ENCODE measurements around the gene C11orf58.

The C11orf58 gene

DNA sequence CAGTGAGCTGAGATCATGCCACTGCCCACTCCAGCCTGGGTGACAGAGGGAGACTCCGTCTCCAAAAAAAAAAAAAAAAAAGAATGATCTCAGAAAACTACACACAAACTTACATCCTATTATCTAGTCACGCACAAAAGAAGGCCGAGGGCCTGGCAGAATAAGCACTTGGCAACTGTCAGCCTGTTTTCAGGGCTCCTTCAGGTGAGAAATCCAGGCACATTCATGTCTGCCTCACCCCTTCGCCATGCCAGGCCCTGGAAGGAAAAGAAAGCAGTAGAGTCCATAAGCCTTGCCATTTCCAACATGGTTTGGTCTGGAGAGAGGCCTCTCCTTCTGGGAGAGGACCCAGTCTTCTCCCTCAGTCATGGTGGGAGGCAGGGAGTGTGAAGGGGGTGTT is 30.9 kb downstream of the C11orf58 start:
- DNase-seq = no peak

- no peak for DNase-seq
Observed at GRCh38 chr11:16770016-16770415, 31.6 kb downstream of the C11orf58 start.

GRCh38 chr11:16771350-16772140 is 33.1 kb downstream of the C11orf58 start:
- DNase-seq = no peak

DNA sequence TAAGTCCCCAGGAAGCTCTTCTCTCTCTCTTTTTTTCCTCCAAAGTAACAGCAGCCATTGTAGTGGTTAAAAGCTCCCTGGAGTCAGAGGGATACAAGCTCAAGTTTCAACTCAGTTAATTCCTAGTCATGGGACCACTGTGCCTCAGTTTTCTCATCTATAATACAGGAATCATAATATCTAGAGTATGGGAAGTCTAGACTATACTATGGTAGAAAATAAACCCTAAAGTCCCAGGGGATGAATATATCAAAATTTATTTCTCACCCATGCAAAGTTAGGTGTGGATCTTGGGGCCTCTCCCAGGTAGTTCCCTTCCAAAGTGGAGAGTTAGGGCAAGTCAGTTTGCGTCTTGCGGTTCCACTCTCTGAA is 33.7 kb downstream of the C11orf58 start:
- DNase-seq = no peak

GRCh38 chr11:16773981-16774935 is 35.8 kb downstream of the C11orf58 start:
- DNase-seq = no peak

DNA sequence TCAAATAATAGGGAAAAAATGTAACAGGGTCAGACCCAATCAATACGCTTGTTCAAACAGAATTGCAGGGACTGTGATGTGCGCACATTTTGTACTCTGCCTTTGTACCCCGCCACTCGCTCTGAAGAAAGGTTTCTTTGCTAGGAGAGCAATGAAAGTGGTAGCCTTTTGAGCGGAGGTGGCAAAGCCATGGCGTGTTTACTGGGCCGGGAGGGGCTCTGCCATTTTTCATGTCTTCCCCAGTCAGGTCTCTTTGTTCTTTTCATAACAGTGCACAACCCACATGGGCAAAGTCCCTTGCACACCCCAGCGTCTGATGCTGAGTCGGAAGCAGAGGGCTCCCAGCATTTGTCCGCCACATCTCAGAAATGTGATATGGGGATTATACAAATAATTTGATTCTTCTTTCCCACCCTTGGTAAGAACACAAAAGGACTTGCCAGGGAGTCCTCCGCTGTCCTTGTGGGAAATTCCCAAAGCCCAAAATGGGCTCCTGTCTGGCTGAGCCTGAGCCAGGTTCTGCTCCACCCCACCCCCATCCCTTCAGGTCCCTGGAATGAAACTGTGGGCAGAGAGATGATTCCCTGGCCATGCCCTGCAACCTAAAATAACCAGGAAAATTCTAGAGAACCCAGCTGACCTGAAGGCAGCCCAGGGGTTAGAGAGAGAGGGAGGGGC is 36.6 kb downstream of the C11orf58 start:
- DNase-seq = no peak

DNA sequence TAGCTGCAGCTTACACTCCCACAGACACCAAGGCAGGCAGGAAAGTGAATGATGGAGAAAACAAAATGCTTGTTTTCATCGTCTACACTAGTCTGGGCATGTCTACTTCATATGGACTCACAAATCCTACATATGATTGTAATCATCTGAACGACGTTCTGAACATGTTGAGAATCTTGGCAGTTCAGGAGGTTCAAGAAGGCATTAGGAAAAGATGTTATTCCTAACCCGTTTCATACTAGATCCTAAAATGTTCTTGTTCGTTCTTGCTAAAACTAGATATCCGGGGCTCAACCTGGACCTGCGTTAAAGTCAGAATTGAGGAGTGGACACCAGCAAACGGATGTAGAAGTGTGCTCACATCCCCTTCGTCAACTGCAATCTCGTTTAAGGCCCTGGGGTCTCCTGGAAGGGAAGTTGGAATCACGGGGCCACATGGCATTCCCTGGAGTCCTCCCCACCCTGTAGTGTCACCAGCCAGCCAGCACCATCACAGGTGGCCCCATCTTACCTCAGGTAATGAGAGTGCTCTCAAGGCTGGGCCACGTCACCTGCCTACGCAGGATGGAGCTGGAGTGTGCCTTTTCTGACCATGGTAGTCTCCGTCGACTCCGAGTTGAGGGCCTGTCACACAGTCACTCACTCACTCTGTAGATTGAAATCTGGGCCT is 37.3 kb downstream of the C11orf58 start:
- DNase-seq = no peak

DNA sequence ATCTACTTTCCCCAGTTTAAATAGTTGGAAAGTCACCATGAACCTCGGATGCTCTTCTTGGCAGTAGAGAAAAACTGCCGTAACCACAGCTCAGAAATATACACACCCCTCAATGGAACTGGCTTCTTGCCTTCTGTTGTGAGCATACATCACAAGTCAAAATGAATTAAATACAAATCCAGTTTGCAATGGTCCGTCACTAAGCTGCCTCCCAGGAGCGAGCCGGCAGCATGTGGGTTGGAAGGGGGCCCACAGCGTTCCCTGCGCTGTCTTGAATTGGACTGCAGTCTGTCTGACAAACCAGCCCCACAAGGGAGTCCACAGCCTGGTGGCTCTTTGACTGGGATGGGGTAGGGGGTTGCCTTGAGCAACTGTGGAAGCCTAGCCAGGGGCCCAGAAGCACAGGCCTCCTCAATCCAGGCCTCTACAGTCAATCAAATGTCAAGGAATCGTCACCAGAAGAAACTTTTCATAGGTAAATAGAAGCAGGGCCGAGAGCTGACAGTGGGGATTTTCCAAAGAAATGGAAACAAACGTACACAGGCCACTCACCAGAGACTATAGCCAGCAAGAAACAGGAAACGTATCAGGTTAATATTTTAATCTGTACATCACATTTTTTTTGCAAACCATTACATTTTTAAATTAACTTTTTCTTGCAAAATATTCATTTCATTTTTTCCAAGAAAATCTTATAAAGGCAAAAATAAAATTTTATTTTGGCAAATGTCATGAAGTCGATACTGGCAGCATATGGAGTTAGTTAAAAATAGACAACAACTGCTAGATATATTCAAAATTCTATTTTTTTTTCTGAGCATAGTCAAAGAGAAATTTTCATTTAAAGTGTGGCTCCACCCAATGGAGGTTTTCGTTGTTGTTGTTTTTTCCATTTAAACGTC is 38.5 kb downstream of the C11orf58 start:
- no peak for DNase-seq

GRCh38 chr11:16777613-16777975 is 39.1 kb downstream of the C11orf58 start:
- DNase-seq = no peak

DNA sequence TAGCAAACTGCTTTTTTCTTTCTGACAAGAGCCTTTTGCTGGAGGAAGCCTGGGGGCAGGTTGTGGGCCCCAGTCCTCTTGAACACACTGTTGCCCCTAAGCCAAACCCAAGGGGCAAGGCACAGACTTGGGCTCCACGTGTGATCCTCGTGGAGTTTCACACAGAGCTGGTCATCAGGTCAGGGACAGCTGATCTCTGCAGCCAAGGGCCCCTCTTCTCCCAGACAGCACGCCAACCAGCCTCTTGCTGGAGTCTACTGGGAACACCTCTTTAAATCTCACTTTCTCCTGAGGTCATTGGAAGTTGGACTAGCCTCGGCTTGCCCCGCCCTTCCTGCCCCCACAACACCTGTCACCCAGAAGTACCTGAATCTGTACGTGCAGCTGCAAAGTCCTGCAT is 39.8 kb downstream of the C11orf58 start:
- DNase-seq = no peak

- DNase-seq = no peak
Observed at GRCh38 chr11:16778876-16779275, 40.4 kb downstream of the C11orf58 start.

DNA sequence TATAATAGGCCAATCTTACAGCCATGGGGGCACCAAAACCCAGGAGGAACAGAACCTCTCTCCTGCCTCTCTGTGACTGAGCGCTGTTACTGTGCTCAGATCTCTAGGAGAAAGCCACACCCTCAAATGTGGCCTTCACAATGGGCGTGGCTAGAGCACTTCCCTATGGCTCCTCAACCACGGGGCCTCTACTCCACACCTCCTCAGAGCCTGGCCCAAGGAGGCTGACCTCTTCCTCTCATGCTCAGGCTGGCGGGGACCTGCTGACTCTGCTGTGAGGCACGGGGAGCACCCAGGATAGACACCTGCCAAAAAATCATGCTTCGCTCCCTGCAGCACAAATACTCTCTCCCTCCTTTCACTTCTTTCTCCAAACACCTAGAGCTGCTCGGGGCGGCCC is 41.0 kb downstream of the C11orf58 start:
- peak; percentile 77 for DNase-seq

GRCh38 chr11:16780146-16780545 is 41.7 kb downstream of the C11orf58 start:
- DNase-seq = no peak

DNA sequence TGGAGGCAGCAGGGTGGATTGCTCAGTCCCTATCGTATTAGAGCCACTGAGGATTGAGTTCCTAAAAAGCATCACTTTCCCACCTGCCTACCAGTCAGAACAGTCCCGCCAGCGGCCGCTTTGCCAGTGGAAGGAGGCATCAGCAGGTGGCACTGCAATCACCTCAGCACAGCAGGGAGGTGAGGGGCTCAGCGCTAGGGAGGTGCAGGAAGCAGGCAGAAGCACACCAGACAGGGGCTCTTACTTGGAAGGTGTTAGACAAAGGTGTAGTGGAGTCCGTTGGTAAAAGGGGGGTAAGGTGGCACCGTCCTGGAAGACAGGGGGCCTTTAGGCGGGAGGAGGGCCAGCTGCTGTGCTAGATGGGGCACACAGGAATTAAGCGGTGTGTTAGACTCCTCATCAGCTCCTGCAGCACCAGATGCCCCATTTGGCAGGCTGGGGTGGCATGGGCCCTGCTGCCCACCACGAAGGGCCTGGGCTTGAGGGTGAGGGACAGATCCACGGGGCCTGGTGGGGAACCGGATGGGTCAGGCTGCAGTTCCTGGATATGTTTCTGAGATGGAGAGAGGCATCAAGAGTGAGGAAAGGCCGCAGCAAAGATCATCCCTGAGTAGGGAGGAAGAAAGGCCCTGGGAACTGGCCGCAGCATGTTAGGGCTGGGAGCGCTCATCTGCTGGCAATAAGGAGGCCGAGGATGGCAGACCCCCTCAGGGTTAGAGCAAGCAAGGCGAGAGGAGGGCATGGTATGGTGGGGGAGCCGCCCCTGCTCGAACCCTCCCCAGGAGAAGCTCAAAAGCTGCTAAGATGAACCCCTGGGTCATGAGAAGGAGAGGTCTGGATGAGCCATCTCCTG is 42.5 kb downstream of the C11orf58 start:
- no peak for DNase-seq

DNA sequence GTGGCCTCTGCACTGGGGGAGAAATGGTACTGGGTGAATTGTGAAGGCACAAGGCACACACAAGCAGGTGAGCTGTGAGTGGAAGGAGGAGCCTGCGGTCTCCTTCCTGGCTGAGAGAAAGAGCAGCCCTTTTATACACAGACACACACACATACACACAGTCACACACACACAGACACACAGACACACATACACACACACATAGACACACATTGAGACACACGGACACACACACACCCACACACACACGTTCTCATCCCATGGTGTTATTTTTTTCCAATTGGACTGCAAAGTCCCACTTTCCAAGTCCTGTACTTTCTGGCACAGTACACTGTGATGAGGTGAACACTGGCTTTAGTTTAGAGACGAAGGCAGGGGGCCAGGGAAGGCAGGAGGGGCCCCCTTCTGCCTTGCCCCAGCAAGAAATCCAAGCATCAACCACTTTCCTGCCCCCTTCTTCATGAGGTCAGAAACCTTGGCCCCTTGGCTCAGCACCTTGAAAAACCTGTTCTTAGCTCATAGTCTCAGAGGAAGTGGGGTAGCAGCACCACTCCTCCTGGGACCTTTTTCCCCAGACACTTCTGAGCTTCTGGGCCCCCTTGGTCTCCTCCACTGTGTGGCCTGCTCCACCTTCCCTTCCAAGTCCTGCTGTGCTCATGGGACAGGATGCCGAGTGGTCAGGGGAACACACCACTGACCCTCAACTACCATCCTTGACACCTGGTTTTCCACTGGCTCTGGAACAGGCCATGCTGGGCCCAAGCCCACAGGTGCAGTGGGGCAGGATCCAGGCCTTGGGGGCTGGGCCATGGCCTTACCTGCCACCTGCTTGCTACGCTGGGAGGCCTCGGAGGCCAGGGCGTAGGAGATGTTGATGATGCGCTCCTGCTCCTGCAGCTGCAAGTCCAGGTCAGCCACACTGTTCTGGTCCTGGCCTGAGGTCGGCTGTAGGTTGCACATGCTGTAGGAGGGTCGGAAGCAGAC is 43.8 kb downstream of the C11orf58 start:
- DNase-seq = no peak

- DNase-seq = no peak
Observed at GRCh38 chr11:16783321-16783801, 44.9 kb downstream of the C11orf58 start.

- DNase-seq = no peak
Observed at GRCh38 chr11:16784097-16784496, 45.6 kb downstream of the C11orf58 start.

DNA sequence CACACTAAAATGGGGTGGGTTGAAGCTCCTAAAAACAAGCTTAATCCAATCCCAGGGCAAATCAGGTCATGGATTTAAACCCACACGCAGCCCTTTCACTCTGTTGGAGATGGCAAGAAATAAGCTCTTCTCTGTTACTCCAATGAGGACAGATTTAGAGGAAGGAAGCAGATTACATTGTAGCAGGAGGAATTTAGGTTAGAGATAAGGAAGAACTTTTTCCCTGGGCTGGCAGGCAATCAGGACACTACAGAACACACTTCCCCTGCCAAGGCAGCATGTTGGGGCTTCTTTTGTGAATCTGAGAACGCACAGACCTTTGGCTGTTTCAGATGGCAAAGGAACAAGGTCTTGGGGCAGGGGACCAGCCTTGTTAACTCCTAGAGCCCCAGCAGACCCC is 46.2 kb downstream of the C11orf58 start:
- peak in 1 of 2 donors; percentile 21 for DNase-seq

DNA sequence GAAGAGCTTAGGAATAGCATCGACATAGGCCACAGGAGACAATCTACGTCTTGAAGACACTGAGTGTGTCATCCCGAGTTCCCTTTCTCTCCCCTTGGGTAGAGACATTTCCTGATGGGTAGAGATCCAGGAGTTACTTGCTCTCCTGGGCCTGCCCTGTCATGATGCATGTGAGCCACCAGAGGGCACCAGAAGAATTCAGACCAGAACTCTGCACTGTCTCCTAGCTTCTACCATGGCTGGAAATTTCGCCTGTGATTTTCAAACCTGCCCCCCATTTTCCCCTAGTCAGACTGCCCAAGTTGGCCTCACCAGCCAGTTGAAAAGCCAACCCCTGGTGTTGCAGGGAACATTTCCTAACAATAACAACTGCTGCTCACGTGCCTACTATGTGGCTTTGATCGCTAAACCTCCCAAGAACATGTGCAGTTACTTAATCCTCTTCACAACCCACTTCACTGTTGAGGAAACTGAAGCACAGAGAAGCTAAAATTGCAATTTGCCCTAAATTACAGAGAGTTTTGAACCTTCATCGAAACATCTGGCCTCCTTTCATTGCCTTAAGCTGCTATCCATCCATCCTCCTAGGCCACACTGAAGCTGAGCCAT is 47.2 kb downstream of the C11orf58 start:
- peak; percentile 65 to 83 for DNase-seq
